ENCODE data around the gene MYO3A.

- TF ChIP-seq, protein P1, sequence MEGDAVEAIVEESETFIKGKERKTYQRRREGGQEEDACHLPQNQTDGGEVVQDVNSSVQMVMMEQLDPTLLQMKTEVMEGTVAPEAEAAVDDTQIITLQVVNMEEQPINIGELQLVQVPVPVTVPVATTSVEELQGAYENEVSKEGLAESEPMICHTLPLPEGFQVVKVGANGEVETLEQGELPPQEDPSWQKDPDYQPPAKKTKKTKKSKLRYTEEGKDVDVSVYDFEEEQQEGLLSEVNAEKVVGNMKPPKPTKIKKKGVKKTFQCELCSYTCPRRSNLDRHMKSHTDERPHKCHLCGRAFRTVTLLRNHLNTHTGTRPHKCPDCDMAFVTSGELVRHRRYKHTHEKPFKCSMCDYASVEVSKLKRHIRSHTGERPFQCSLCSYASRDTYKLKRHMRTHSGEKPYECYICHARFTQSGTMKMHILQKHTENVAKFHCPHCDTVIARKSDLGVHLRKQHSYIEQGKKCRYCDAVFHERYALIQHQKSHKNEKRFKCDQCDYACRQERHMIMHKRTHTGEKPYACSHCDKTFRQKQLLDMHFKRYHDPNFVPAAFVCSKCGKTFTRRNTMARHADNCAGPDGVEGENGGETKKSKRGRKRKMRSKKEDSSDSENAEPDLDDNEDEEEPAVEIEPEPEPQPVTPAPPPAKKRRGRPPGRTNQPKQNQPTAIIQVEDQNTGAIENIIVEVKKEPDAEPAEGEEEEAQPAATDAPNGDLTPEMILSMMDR (IDR thresholded peaks at IDR 0.05 in 2 of 3, conservative IDR thresholded peaks at IDR 0.05 in 1 of 3; ENCODE audit: borderline replicate concordance in 1 of 3, insufficient read depth in 1 of 3, low read depth in 2 of 3, low read length in 2 of 3) = no peak
- TF ChIP-seq ZFX (IDR thresholded peaks at IDR 0.05) (no peak), POLR2A (IDR thresholded peaks at IDR 0.05; ENCODE audit: borderline replicate concordance, extremely low read depth, insufficient read depth, insufficient read length) (no peak), CEBPB (IDR thresholded peaks at IDR 0.05; ENCODE audit: low read depth) (no peak), EZH2phosphoT487 (IDR thresholded peaks at IDR 0.05; ENCODE audit: borderline replicate concordance) (no peak), EZH2 (IDR thresholded peaks at IDR 0.05) (no peak), RAD21 (IDR thresholded peaks at IDR 0.05; ENCODE audit: low read depth) (no peak), FOSL1 (IDR thresholded peaks at IDR 0.05; ENCODE audit: low read depth) (no peak), TCF7L2 (IDR thresholded peaks at IDR 0.05; ENCODE audit: borderline replicate concordance, extremely low read depth, insufficient read depth, insufficient read length) (no peak), ZNF274 (IDR thresholded peaks at IDR 0.05; ENCODE audit: low read depth, low read length) (no peak)
- TF ChIP-seq, protein P2, sequence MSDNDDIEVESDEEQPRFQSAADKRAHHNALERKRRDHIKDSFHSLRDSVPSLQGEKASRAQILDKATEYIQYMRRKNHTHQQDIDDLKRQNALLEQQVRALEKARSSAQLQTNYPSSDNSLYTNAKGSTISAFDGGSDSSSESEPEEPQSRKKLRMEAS (IDR thresholded peaks at IDR 0.05) = no peak
These were observed 4.4 kb downstream of the MYO3A start for GRCh38 chr10:25938405-25938804.

Measured in HCT116 (cell line).